GM12878 (cell line): ENCODE measurements around the gene SDCCAG8.

Experiments used
- BHLHE40 ChIP-seq, 2 experiments: fragments of 450-650 bp in 1 of 2; IDR thresholded peaks; 2 replicates each; pipeline ENCODE4 v1.6.1; 2011 to 2017; ENCODE audit warnings: low read depth in 2 of 2, borderline replicate concordance in 1 of 2, improper control_type of control experiment in 1 of 2, low read length in 1 of 2, mild to moderate bottlenecking in 1 of 2
- CTCF ChIP-seq, 3 experiments: IDR thresholded peaks in 2 of 3; conservative IDR thresholded peaks in 1 of 3; 2 replicates each; pipeline ENCODE4 v1.5.1; 2011; ENCODE audit warnings: low read depth in 3 of 3, low read length in 3 of 3, mild to moderate bottlenecking in 3 of 3, control low read depth in 2 of 3, moderate library complexity in 2 of 3, inconsistent platforms in 1 of 3, mixed read lengths in 1 of 3; ENCODE audit not compliant: control insufficient read depth in 2 of 3, insufficient read depth in 1 of 3; ENCODE audit errors: extremely low read depth in 1 of 3
- POLR2AphosphoS5 ChIP-seq: IDR thresholded peaks from 2 replicates; pipeline ENCODE4 v1.6.1; 2011; ENCODE audit warnings: mild to moderate bottlenecking, low read length, inconsistent platforms
- RELA ChIP-seq: fragments of 450-650 bp; IDR thresholded peaks from 2 replicates; pipeline ENCODE4 v1.8.0; 2014; ENCODE audit warnings: borderline replicate concordance; ENCODE audit not compliant: partially characterized antibody
- SIX5 ChIP-seq: IDR thresholded peaks from 2 replicates; pipeline ENCODE4 v1.6.1; 2011; ENCODE audit warnings: mild to moderate bottlenecking, low read depth, low read length, moderate library complexity; ENCODE audit not compliant: severe bottlenecking
- ZBTB33 ChIP-seq: fragments of 450-650 bp; IDR thresholded peaks from 2 replicates; pipeline ENCODE4 v1.6.1; 2017; ENCODE audit warnings: mild to moderate bottlenecking

GRCh38 chr1:243474136-243474881 is 218.5 kb downstream of the SDCCAG8 start:
- TF ChIP-seq SIX5 (no peak), BHLHE40 (IDR thresholded peaks at IDR 0.05; ENCODE audit: borderline replicate concordance in 1 of 2, low read depth in 2 of 2, low read length in 1 of 2) (no peak), CTCF (IDR thresholded peaks at IDR 0.05 in 2 of 3, conservative IDR thresholded peaks at IDR 0.05 in 1 of 3; ENCODE audit: control insufficient read depth in 2 of 3, extremely low read depth in 1 of 3, insufficient read depth in 1 of 3, low read depth in 3 of 3, low read length in 3 of 3) (no peak), POLR2AphosphoS5 (no peak), ZBTB33 (no peak), RELA (no peak)
